OCI-LY3 (cell line): ENCODE measurements around the gene TTC16.
"Not testable (repeated sequence)": the region's sequence is repeated elsewhere in the genome, so short reads cannot be mapped to it uniquely, and the experiment has no call there.

ENCODE experiments used
- H2AFZ ChIP-seq: fragments of 200-600, 300-600 bp; shearing (Covaris generic); 2 replicates; pipeline ENCODE4 v1.6.0; 2014; ENCODE audit warnings: antibody characterized with exemption, low read depth, low read length
- H3K27ac ChIP-seq: fragments of 200-600, 300-600 bp; sonication (generic); 2 replicates; pipeline ENCODE4 v1.5.1; 2014; ENCODE audit warnings: mild to moderate bottlenecking, low read length, moderate library complexity, mixed read lengths
- H3K27me3 ChIP-seq: fragments of 200-600, 300-600 bp; sonication (generic); 2 replicates; pipeline ENCODE4 v1.6.1; 2014; ENCODE audit warnings: low read depth, low read length, mixed read lengths
- H3K36me3 ChIP-seq: fragments of 200-600, 300-600 bp; sonication (generic); replicated peaks from 2 replicates; pipeline ENCODE3; 2014; ENCODE audit warnings: low read depth, low read length, mixed read lengths
- H3K4me1 ChIP-seq: fragments of 300-600, 200-600 bp; sonication (generic); 2 replicates; pipeline ENCODE4 v1.6.1; 2014; ENCODE audit warnings: low read length, mixed read lengths
- H3K4me2 ChIP-seq: fragments of 200-600, 300-600 bp; sonication (generic); 2 replicates; pipeline ENCODE4 v1.6.1; 2014; ENCODE audit warnings: low read length, mixed read lengths
- H3K4me3 ChIP-seq: fragments of 300-600, 200-600 bp; sonication (generic); 2 replicates; pipeline ENCODE4 v1.5.1; 2014; ENCODE audit warnings: antibody characterized with exemption, mild to moderate bottlenecking, low read length, moderate library complexity
- H3K79me2 ChIP-seq: fragments of 300-600, 200-600 bp; shearing (Covaris generic); 2 replicates; pipeline ENCODE4 v1.6.1; 2014; ENCODE audit warnings: mild to moderate bottlenecking, low read length, mixed read lengths
- H3K9ac ChIP-seq: fragments of 300-600, 200-600 bp; shearing (Covaris generic); 2 replicates; pipeline ENCODE4 v1.6.0; 2014; ENCODE audit warnings: mild to moderate bottlenecking, low read length, moderate library complexity
- H3K9me3 ChIP-seq: fragments of 200-600, 300-600 bp; shearing (Covaris generic); 2 replicates; pipeline ENCODE4 v1.6.1; 2014; ENCODE audit warnings: low read length, mixed read lengths; ENCODE audit not compliant: insufficient read depth
- H4K20me1 ChIP-seq: fragments of 200-600, 300-600 bp; sonication (generic); 2 replicates; pipeline ENCODE4 v1.6.1; 2016; ENCODE audit warnings: low read length, mixed read lengths; ENCODE audit not compliant: insufficient read depth
- CTCF ChIP-seq: fragments of 200-600, 300-600 bp; sonication (generic); IDR thresholded peaks from 2 replicates; pipeline ENCODE4 v1.5.1; 2014; ENCODE audit warnings: antibody characterized with exemption, low read length, low read depth
- EZH2phosphoT487 ChIP-seq: fragments of 200-600 bp; shearing (Covaris generic); IDR thresholded peaks from 2 replicates; pipeline ENCODE4 v1.6.1; 2018; ENCODE audit warnings: antibody characterized with exemption, mixed run types, low read depth

The TTC16 gene

GRCh38 chr9:127756233-127756632, 40.4 kb downstream of the TTC16 start:
- Histone ChIP-seq H4K20me1 (peaks cover 36% of the 10 kb centered on the region), H3K9ac (no peak overlapping the region)

DNA sequence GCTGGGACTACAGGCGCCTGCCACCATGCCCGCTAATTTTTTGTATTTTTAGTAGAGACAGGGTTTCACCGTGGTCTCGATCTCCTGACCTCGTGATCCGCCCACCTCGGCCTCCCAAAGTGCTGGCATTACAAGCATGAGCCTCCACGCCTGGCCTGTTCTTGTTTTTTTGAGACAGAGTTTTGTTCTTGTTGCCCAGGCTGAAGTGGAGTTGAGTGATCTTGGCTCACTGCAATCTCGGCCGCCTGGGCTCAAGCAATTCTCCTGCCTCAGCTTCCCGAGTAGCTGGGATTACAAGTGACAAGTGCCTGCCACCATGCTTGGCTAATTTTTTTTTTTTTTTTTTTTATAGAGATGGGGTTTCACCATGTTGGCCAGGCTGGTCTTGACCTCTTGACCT, 40.9 kb downstream of the TTC16 start:
- H3K27me3 ChIP-seq, H3K79me2 ChIP-seq, H3K4me3 ChIP-seq, H3K9me3 ChIP-seq, H3K27ac ChIP-seq, H3K9ac ChIP-seq, H3K4me1 ChIP-seq, H3K4me2 ChIP-seq, H2AFZ ChIP-seq: not testable (repeated sequence)
- Histone ChIP-seq H3K36me3 (peaks cover 12% of the 10 kb centered on the region), H4K20me1 (peaks cover 30% of the 10 kb centered on the region)

More at GRCh38 chr9:127756233-127756632, 40.4 kb downstream of the TTC16 start:
- no peak overlapping the region for H2AFZ ChIP-seq
- H3K27me3 ChIP-seq: no peaks in the 10 kb centered on the region
- TF ChIP-seq CTCF (no peak), EZH2phosphoT487 (no peak)
- H3K36me3 ChIP-seq: peaks cover 14% of the 10 kb centered on the region
- H3K79me2 ChIP-seq: no peaks in the 10 kb centered on the region
- no peaks in the 10 kb centered on the region for H3K9me3 ChIP-seq
- H3K4me3 ChIP-seq: no peak overlapping the region
- H3K27ac ChIP-seq: no peak overlapping the region
- H3K4me2 ChIP-seq: no peak overlapping the region
- H3K4me1 ChIP-seq: no peaks in the 10 kb centered on the region

- Histone ChIP-seq H3K4me2 (no peak overlapping the region), H3K79me2 (no peaks in the 10 kb centered on the region), H3K36me3 (peaks cover 15% of the 10 kb centered on the region), H3K27ac (no peak overlapping the region), H3K9me3 (no peaks in the 10 kb centered on the region), H4K20me1 (peaks cover 32% of the 10 kb centered on the region), H3K27me3 (no peaks in the 10 kb centered on the region), H3K4me1 (no peaks in the 10 kb centered on the region), H2AFZ (no peak overlapping the region), H3K9ac (no peak overlapping the region), H3K4me3 (no peak overlapping the region)
- no peak for TF ChIP-seq CTCF
- no peak for TF ChIP-seq EZH2phosphoT487
These were observed 43.0 kb downstream of the TTC16 start for GRCh38 chr9:127758843-127759242.

- Histone ChIP-seq H3K4me3 (no peak overlapping the region), H3K9me3 (no peaks in the 10 kb centered on the region), H3K27me3 (no peaks in the 10 kb centered on the region), H2AFZ (no peak overlapping the region), H3K36me3 (peaks cover 27% of the 10 kb centered on the region), H4K20me1 (peaks cover 36% of the 10 kb centered on the region), H3K79me2 (no peaks in the 10 kb centered on the region), H3K4me2 (no peak overlapping the region), H3K9ac (no peak overlapping the region), H3K27ac (no peak overlapping the region), H3K4me1 (no peaks in the 10 kb centered on the region)
- no peak for TF ChIP-seq CTCF
- TF ChIP-seq EZH2phosphoT487: no peak
These were observed 45.2 kb downstream of the TTC16 start for GRCh38 chr9:127761061-127761460.

- Histone ChIP-seq H3K4me2 (no peak overlapping the region), H3K9me3 (no peaks in the 10 kb centered on the region), H3K36me3 (peaks cover 29% of the 10 kb centered on the region), H3K79me2 (no peaks in the 10 kb centered on the region), H3K4me3 (no peak overlapping the region), H2AFZ (no peak overlapping the region), H3K27ac (no peak overlapping the region), H3K27me3 (no peaks in the 10 kb centered on the region), H3K4me1 (no peaks in the 10 kb centered on the region), H3K9ac (no peak overlapping the region), H4K20me1 (peaks cover 38% of the 10 kb centered on the region)
- TF ChIP-seq CTCF (no peak), EZH2phosphoT487 (no peak)
These were observed 45.6 kb downstream of the TTC16 start for GRCh38 chr9:127761491-127761956.
